OCI-LY3 (cell line): ENCODE results near the gene FARP1.

Source experiments
- H2AFZ ChIP-seq: fragments of 200-600, 300-600 bp; shearing (Covaris generic); 2 replicates; pipeline ENCODE4 v1.6.0; 2014; ENCODE audit warnings: antibody characterized with exemption, low read depth, low read length
- H3K27ac ChIP-seq: fragments of 200-600, 300-600 bp; sonication (generic); 2 replicates; pipeline ENCODE4 v1.5.1; 2014; ENCODE audit warnings: mild to moderate bottlenecking, low read length, moderate library complexity, mixed read lengths
- H3K27me3 ChIP-seq: fragments of 200-600, 300-600 bp; sonication (generic); 2 replicates; pipeline ENCODE4 v1.6.1; 2014; ENCODE audit warnings: low read depth, low read length, mixed read lengths
- H3K36me3 ChIP-seq: fragments of 200-600, 300-600 bp; sonication (generic); replicated peaks from 2 replicates; pipeline ENCODE3; 2014; ENCODE audit warnings: low read depth, low read length, mixed read lengths
- H3K4me1 ChIP-seq: fragments of 300-600, 200-600 bp; sonication (generic); 2 replicates; pipeline ENCODE4 v1.6.1; 2014; ENCODE audit warnings: low read length, mixed read lengths
- H3K4me2 ChIP-seq: fragments of 200-600, 300-600 bp; sonication (generic); 2 replicates; pipeline ENCODE4 v1.6.1; 2014; ENCODE audit warnings: low read length, mixed read lengths
- H3K4me3 ChIP-seq: fragments of 300-600, 200-600 bp; sonication (generic); 2 replicates; pipeline ENCODE4 v1.5.1; 2014; ENCODE audit warnings: antibody characterized with exemption, mild to moderate bottlenecking, low read length, moderate library complexity
- H3K79me2 ChIP-seq: fragments of 300-600, 200-600 bp; shearing (Covaris generic); 2 replicates; pipeline ENCODE4 v1.6.1; 2014; ENCODE audit warnings: mild to moderate bottlenecking, low read length, mixed read lengths
- H3K9ac ChIP-seq: fragments of 300-600, 200-600 bp; shearing (Covaris generic); 2 replicates; pipeline ENCODE4 v1.6.0; 2014; ENCODE audit warnings: mild to moderate bottlenecking, low read length, moderate library complexity
- H3K9me3 ChIP-seq: fragments of 200-600, 300-600 bp; shearing (Covaris generic); 2 replicates; pipeline ENCODE4 v1.6.1; 2014; ENCODE audit warnings: low read length, mixed read lengths; ENCODE audit not compliant: insufficient read depth
- H4K20me1 ChIP-seq: fragments of 200-600, 300-600 bp; sonication (generic); 2 replicates; pipeline ENCODE4 v1.6.1; 2016; ENCODE audit warnings: low read length, mixed read lengths; ENCODE audit not compliant: insufficient read depth
- CTCF ChIP-seq: fragments of 200-600, 300-600 bp; sonication (generic); IDR thresholded peaks from 2 replicates; pipeline ENCODE4 v1.5.1; 2014; ENCODE audit warnings: antibody characterized with exemption, low read length, low read depth
- EZH2phosphoT487 ChIP-seq: fragments of 200-600 bp; shearing (Covaris generic); IDR thresholded peaks from 2 replicates; pipeline ENCODE4 v1.6.1; 2018; ENCODE audit warnings: antibody characterized with exemption, mixed run types, low read depth

The FARP1 gene

GRCh38 chr13:98318263-98318878, 175.5 kb downstream of the FARP1 start:
- no peak overlapping the region for H3K4me3 ChIP-seq
- H3K9ac ChIP-seq, result no peak overlapping the region
- no peak overlapping the region for H3K4me2 ChIP-seq
- no peaks in the 10 kb centered on the region for H3K36me3 ChIP-seq
- no peak for TF ChIP-seq CTCF
- no peak for TF ChIP-seq EZH2phosphoT487
- H3K4me1 ChIP-seq, result no peaks in the 10 kb centered on the region
- no peaks in the 10 kb centered on the region for H3K79me2 ChIP-seq
- no peaks in the 10 kb centered on the region for H3K9me3 ChIP-seq
- H3K27ac ChIP-seq, result no peak overlapping the region
- no peak overlapping the region for H2AFZ ChIP-seq
- no peaks in the 10 kb centered on the region for H3K27me3 ChIP-seq
- no peaks in the 10 kb centered on the region for H4K20me1 ChIP-seq

- TF ChIP-seq EZH2phosphoT487, result no peak
- TF ChIP-seq CTCF, result no peak
- H4K20me1 ChIP-seq, result no peaks in the 10 kb centered on the region
- H3K9ac ChIP-seq, result no peak overlapping the region
Observed at GRCh38 chr13:98320561-98321105, 177.7 kb downstream of the FARP1 start.

GRCh38 chr13:98321395-98321794, 178.5 kb downstream of the FARP1 start:
- no peak overlapping the region for H2AFZ ChIP-seq
- no peaks in the 10 kb centered on the region for H3K4me1 ChIP-seq
- no peaks in the 10 kb centered on the region for H4K20me1 ChIP-seq
- H3K36me3 ChIP-seq, result no peaks in the 10 kb centered on the region
- peaks cover 7% of the 10 kb centered on the region; the same call in 1 of the 2 replicates for H3K27me3 ChIP-seq
- H3K27ac ChIP-seq, result no peak overlapping the region
- no peak overlapping the region for H3K4me3 ChIP-seq
- no peak overlapping the region for H3K4me2 ChIP-seq
- TF ChIP-seq CTCF, result no peak
- no peak for TF ChIP-seq EZH2phosphoT487
- no peaks in the 10 kb centered on the region for H3K79me2 ChIP-seq
- H3K9me3 ChIP-seq, result no peaks in the 10 kb centered on the region
- H3K9ac ChIP-seq, result no peak overlapping the region

More at GRCh38 chr13:98320561-98321105, 177.7 kb downstream of the FARP1 start:
- Histone ChIP-seq H3K79me2 (no peaks in the 10 kb centered on the region), H3K9me3 (no peaks in the 10 kb centered on the region), H3K36me3 (no peaks in the 10 kb centered on the region), H3K27ac (no peak overlapping the region), H3K4me1 (no peaks in the 10 kb centered on the region), H3K27me3 (no peaks in the 10 kb centered on the region; the same call in 1 of the 2 replicates), H3K4me2 (no peak overlapping the region), H3K4me3 (no peak overlapping the region), H2AFZ (no peak overlapping the region)

- Histone ChIP-seq H3K9ac (no peak overlapping the region), H3K36me3 (no peaks in the 10 kb centered on the region), H3K27me3 (peaks cover 14% of the 10 kb centered on the region; the same call in 1 of the 2 replicates), H3K4me2 (no peak overlapping the region), H3K9me3 (no peaks in the 10 kb centered on the region), H3K79me2 (no peaks in the 10 kb centered on the region), H2AFZ (no peak overlapping the region), H3K27ac (no peak overlapping the region), H4K20me1 (no peaks in the 10 kb centered on the region), H3K4me3 (no peak overlapping the region), H3K4me1 (no peaks in the 10 kb centered on the region)
- TF ChIP-seq CTCF (no peak), EZH2phosphoT487 (no peak)
Observed at GRCh38 chr13:98322091-98322718, 179.3 kb downstream of the FARP1 start.
